Glomerular endothelial cell (primary cell): ENCODE data around the gene TRAPPC1. TPM values are rescaled to one million over a fixed set of nuclear protein-coding genes. Genes with fewer than 3 reads are reported as not detected.

ENCODE experiments used
- DNase-seq: peaks from one replicate; pipeline ENCODE4 v3.0.0-alpha.2; 2011; ENCODE audit warnings: low read depth, low spot score; ENCODE audit errors: extremely low read depth
- total RNA-seq: library from RNA; depleted of rRNA; stranded (reverse); fragments of >200 nt; gene quantifications from 2 replicates; pipeline ENCODE4 v1.2.3, GENCODE V29; 2015

The TRAPPC1 gene
- total RNA-seq, 1 donor from 2014 or later = 100 TPM

DNA sequence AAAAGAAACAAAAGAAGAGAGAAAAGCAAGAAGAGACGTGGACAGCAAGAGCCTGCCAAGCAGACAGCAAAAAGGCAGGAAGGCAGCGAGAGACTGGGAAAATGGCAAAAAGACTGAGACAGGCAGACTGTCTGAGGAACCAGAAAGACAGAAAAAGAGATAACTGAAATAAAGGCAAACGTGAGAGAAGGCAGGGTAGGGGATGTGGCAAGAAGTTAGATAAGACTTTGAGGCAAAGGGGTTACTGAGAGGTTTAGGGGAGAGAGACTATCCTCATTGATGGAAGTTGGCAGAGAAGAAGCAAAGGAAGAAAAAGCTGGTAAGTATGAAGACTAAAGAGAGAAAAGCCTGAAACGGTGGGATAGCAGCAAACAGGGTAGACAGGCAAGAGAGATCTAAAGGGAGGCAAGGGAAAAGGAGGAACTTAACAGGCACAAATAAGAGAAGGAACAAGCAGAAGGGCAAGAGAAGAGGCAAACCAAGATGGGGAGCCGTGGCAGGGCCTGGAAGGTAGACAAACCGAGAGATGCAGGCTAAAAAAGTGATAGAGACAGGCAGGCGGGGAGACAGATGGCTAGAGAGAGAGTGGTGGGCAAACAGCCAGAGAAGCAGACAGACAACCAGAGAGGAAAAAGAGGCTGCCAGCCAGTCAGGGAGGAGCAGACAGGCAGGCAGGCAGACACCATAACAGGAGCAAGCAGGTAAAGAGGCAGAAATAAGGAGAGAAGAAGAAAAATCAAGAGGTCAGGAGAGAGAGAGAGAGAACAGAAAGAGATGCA, 50.3 kb downstream of the TRAPPC1 start:
- DNase-seq = no peak

Other genes with a start within 250 kb of the TRAPPC1 start
- 87.9 and 94.8 TPM in 2 replicates for gene TP53, start 244.5 kb downstream of the TRAPPC1 start, total RNA-seq
- gene WRAP53, start 243.5 kb downstream of the TRAPPC1 start, total RNA-seq = 5.5 and 9.3 TPM in 2 replicates
- 0.87 and 2.1 TPM in 2 replicates for gene EFNB3, start 226.7 kb downstream of the TRAPPC1 start, total RNA-seq
- not detected in 2 replicates for gene DNAH2, start 214.2 kb downstream of the TRAPPC1 start, total RNA-seq
- 4.9 and 16.3 TPM in 2 replicates for gene KDM6B, start 97.7 kb downstream of the TRAPPC1 start, total RNA-seq
- 24.8 and 46.8 TPM in 2 replicates for gene TMEM88, start 76.9 kb downstream of the TRAPPC1 start, total RNA-seq
- 96.0 and 138 TPM in 2 replicates for gene NAA38, start 74.4 kb downstream of the TRAPPC1 start, total RNA-seq
- gene CYB5D1, start 73.9 kb downstream of the TRAPPC1 start, total RNA-seq = 2.7 and 5.8 TPM in 2 replicates
- gene CHD3, start 43.2 kb downstream of the TRAPPC1 start, total RNA-seq = 66.5 and 142 TPM in 2 replicates
- gene RNF227, start 15.7 kb downstream of the TRAPPC1 start, total RNA-seq = 0.64 and 1.2 TPM in 2 replicates
- gene KCNAB3, start 2.1 kb downstream of the TRAPPC1 start, total RNA-seq = 0.12 and 2.1 TPM in 2 replicates
- 16.7 and 18.7 TPM in 2 replicates for gene CNTROB, start 260 bp upstream of the TRAPPC1 start, total RNA-seq
- not detected in 2 replicates for gene GUCY2D, start 70.7 kb upstream of the TRAPPC1 start, total RNA-seq
- gene ALOX15B, start 107.1 kb upstream of the TRAPPC1 start, total RNA-seq = not detected in 2 replicates
- not detected in 2 replicates for gene ALOX12B, start 155.8 kb upstream of the TRAPPC1 start, total RNA-seq
- not detected in 2 replicates for gene ALOXE3, start 186.6 kb upstream of the TRAPPC1 start, total RNA-seq
- gene HES7, start 192.2 kb upstream of the TRAPPC1 start, total RNA-seq = not detected in 2 replicates
- 12.5 and 23.7 TPM in 2 replicates for gene PER1, start 220.5 kb upstream of the TRAPPC1 start, total RNA-seq
- 10.6 and 13.2 TPM in 2 replicates for gene VAMP2, start 231.0 kb upstream of the TRAPPC1 start, total RNA-seq
- 24.9 and 25.5 TPM in 2 replicates for gene TMEM107, start 244.4 kb upstream of the TRAPPC1 start, total RNA-seq